AG10803 (cell line): Measurements from ENCODE around the gene PDSS2.
"Not testable (repeated sequence)": the region's sequence is repeated elsewhere in the genome, so short reads cannot be mapped to it uniquely, and the experiment has no call there.

Experiments used
- DNase-seq: peaks from one replicate; pipeline ENCODE4 v3.0.0; 2010; ENCODE audit warnings: low read depth
- H3K4me3 ChIP-seq: 2 replicates; pipeline ENCODE4 v1.5.1; 2011; ENCODE audit warnings: mild to moderate bottlenecking, low read length, control low read depth
- TF ChIP-seq, protein P1 (sequence below): conservative IDR thresholded peaks from 2 replicates; pipeline ENCODE4 v1.5.1; 2011; ENCODE audit warnings: mild to moderate bottlenecking, low read length, control low read depth, inconsistent platforms

The PDSS2 gene

DNA sequence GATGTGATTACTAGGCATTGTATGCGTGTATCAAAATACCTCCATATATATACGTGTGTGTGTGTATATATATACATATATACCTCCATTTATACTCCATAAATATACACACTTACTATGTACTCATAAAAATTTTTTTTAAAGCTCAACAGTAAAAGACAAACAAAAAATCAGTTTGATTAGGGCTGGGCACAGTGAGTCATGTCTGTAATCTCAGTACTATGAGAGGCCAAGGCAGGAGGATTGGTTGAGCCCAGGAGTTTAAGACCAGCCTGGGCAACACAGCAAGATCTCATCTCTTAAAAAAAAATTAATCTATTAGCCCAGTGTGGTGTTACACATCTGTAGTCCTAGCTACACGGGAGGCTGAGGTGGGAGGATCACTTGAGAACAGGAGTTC is 24.6 kb downstream of the PDSS2 start:
- no peak for DNase-seq
- no peak overlapping the region for H3K4me3 ChIP-seq
- TF ChIP-seq, protein P1, sequence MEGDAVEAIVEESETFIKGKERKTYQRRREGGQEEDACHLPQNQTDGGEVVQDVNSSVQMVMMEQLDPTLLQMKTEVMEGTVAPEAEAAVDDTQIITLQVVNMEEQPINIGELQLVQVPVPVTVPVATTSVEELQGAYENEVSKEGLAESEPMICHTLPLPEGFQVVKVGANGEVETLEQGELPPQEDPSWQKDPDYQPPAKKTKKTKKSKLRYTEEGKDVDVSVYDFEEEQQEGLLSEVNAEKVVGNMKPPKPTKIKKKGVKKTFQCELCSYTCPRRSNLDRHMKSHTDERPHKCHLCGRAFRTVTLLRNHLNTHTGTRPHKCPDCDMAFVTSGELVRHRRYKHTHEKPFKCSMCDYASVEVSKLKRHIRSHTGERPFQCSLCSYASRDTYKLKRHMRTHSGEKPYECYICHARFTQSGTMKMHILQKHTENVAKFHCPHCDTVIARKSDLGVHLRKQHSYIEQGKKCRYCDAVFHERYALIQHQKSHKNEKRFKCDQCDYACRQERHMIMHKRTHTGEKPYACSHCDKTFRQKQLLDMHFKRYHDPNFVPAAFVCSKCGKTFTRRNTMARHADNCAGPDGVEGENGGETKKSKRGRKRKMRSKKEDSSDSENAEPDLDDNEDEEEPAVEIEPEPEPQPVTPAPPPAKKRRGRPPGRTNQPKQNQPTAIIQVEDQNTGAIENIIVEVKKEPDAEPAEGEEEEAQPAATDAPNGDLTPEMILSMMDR = no peak

DNA sequence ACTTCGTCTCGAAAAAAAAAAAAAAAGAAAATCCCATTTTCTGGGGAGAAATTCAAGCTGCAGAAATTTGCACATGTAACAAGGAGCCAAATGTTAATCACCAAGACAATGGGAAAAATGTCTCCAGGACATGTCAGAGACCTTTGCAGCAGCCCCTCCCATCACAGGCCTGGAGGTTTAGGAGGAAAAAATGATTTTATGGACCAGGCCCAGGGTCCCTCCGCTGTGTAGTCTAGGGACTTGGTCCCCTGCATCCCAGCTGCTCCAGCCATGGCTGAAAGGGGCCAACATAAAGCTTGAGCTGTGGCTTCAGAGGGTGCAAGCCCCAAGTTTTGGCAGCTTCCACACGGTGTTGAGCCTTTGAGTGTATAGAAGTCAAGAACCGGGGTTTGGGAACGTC is 33.4 kb downstream of the PDSS2 start:
- H3K4me3 ChIP-seq, DNase-seq: not testable (repeated sequence)

DNA sequence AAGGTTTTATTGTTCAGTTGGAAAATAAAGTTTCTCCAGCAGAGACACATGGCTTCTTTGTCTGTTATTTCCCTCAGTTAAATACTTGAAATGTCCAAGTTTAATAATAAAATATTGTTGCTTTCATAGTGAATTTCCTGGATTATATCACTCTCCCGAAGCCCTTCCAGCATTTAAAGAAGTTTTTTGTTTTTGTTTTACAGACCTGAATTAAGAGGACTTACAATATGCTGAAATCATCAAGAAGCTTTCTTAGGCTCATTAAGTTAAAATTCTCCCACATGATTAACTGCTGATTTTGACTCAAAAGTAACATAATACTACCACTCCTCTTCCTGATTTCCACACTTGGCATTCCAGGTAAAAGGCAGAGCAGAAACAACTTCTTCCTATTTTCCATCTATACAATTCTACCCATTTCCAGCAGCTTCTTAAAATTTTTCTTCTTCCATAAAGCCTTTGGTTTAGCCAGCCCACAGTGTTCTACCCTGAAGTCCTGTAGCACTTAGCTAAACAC is 35.8 kb downstream of the PDSS2 start:
- no peak for DNase-seq
- H3K4me3 ChIP-seq = no peak overlapping the region
- TF ChIP-seq, protein P1 = no peak

DNA sequence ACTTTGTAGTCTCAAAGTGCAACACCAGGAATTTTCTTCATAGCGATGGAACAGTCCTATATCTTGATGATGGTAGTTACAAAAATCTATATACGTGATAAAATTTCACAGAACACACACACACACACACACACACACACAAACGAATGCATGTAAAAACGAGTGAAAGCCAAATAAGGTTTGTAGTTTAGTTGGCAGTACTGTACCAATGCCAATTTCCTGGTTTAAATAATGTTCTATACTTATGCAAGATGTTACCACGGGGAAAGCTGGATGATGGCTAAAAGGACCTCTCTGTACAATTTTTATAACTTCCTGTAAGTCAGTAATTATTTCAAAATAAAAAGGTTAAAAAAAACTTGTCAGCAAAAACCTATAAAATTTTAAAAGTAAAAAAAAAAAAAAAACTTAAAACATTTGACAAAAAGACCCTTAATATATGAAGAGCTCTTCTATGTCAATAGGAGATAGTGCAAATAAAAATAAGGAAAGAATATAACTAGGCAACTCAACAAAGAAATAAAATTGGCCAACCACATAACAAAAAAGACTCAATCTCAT is 37.6 kb downstream of the PDSS2 start:
- TF ChIP-seq, protein P1 = no peak
- DNase-seq = no peak
- no peak overlapping the region for H3K4me3 ChIP-seq

DNA sequence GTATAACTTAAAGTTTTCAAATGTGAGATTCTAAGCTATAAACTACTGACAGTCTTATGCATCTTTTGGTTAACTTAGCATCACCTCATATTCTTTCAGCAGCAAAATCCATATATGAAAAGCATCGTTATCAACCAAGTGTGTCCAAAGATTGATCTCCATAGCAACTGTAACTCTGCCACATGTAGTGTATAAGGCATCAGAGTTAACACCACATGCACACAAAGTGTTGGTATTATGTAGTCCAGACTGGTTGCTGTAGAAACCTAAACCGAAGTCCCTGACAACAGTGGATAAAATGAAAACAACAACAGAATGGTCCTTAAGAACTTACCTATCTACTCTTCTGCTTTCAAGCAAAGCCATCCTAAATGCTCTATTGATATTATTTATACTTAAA is 39.6 kb downstream of the PDSS2 start:
- peak; percentile 42 for DNase-seq
- no peak overlapping the region for H3K4me3 ChIP-seq
- TF ChIP-seq, protein P1 = no peak

DNA sequence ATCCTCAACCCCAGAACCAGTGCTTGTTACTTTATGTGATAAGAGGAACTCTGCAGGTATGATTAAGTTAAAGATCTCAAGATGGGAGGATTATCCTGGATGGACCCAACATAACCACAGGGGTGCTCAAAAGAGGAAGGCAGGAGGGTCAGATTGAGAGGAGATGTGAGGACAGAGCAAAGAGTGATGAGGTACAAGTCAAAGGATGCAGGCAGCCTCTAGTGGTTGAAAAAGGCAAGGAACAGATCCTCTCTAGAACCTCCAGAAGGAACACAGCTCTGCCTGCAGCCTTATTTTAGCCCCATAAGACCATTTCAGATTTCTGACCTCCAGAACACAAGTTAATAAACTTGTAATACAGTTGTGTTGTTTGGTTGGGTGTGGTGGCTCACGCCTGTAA is 41.2 kb downstream of the PDSS2 start:
- TF ChIP-seq, protein P1 = peak; percentile 48
- H3K4me3 ChIP-seq = no peak overlapping the region
- no peak for DNase-seq

DNA sequence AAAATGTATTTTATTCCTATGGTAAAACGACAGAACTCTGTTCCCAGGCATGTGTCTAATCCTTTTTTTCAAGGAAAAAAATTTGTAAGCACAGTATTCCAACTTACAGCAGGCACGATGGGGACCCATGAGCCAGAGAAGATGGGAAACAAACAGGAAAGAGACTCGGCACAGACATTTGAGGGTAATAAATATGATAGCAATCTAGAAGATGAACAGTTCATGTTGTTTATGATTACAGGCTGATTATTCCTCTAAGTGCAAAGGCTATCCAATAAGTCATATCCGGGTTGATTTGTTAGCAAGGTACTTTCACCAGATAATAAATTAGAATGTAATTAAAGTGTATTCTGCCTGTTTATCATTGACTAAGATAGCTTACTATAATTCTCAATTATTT is 43.2 kb downstream of the PDSS2 start:
- no peak for DNase-seq
- TF ChIP-seq, protein P1 = no peak
- no peak overlapping the region for H3K4me3 ChIP-seq
